PC-9 (cell line): Measurements from ENCODE around the gene OAF. TPM values are rescaled to one million over a fixed set of nuclear protein-coding genes. Genes with fewer than 3 reads are reported as not detected.

Source experiments
- BruUV-seq: library from RNA; stranded (reverse); fragments of 400-500 nt; replicated peaks from 2 replicates; lab custom pipeline; 2021; lab: Mats Ljungman, UMichigan
- CTCF ChIA-PET: fragments of 300-600 bp; sonication (Branson Sonifier 250); formaldehyde crosslinking; loops from one replicate; lab custom pipeline; 2022; ENCODE audit warnings: antibody characterized with exemption; lab: Charles Lee
- POLR2A ChIA-PET: fragments of 300-600 bp; sonication (Branson Sonifier 250); formaldehyde crosslinking; loops from one replicate; lab custom pipeline; 2022; ENCODE audit warnings: antibody characterized with exemption; ENCODE audit not compliant: unreplicated experiment; lab: Charles Lee
- DNase-seq, 2 experiments: peaks; one replicate each; pipeline versions ENCODE4 v3.0.0 to v3.0.0-alpha.2; 2015 to 2022; ENCODE audit warnings: mixed read lengths in 1 of 2
- H2AFZ ChIP-seq: fragments of 200-600 bp; sonication (generic); 2 replicates; pipeline ENCODE4 v1.8.1; 2017; ENCODE audit warnings: antibody characterized with exemption
- H3F3A ChIP-seq: fragments of 200-600 bp; sonication (generic); 2 replicates; pipeline ENCODE4 v1.8.1; 2017; ENCODE audit warnings: antibody characterized with exemption, mild to moderate bottlenecking, low read depth; ENCODE audit not compliant: insufficient read depth
- H3K27ac ChIP-seq: fragments of 200-600 bp; sonication (generic); 2 replicates; pipeline ENCODE4 v1.6.1; 2016; ENCODE audit warnings: mixed run types
- H3K27me3 ChIP-seq: fragments of 200-600 bp; sonication (generic); 2 replicates; pipeline ENCODE4 v1.6.1; 2016; ENCODE audit warnings: low read depth, mixed run types; ENCODE audit not compliant: insufficient read depth
- H3K36me3 ChIP-seq: fragments of 200-600 bp; sonication (generic); 2 replicates; pipeline ENCODE4 v1.6.1; 2016; ENCODE audit warnings: low read depth, mixed run types
- H3K4me1 ChIP-seq: fragments of 200-600 bp; sonication (generic); replicated peaks from 2 replicates; pipeline ENCODE4 v1.6.1; 2016; ENCODE audit warnings: mixed run types; ENCODE audit not compliant: insufficient read depth
- H3K4me2 ChIP-seq: fragments of 200-600 bp; sonication (generic); 2 replicates; pipeline ENCODE4 v1.6.1; 2017; ENCODE audit warnings: mixed run types
- H3K4me3 ChIP-seq: fragments of 200-600 bp; sonication (generic); 2 replicates; pipeline ENCODE4 v1.6.1; 2016; ENCODE audit warnings: mixed run types
- H3K79me2 ChIP-seq: fragments of 200-600 bp; sonication (generic); 2 replicates; pipeline ENCODE4 v1.6.1; 2017; ENCODE audit warnings: low read depth, mixed run types
- H3K9me2 ChIP-seq: fragments of 200-600 bp; sonication (generic); 2 replicates; pipeline ENCODE4 v1.8.1; 2017; ENCODE audit warnings: mild to moderate bottlenecking; ENCODE audit not compliant: insufficient read depth
- H3K9me3 ChIP-seq: fragments of 200-600 bp; sonication (generic); 2 replicates; pipeline ENCODE4 v1.8.1; 2016; ENCODE audit warnings: low read depth; ENCODE audit not compliant: insufficient read depth
- H4K20me1 ChIP-seq: fragments of 200-600 bp; sonication (generic); 2 replicates; pipeline ENCODE4 v1.8.1; 2017; ENCODE audit not compliant: insufficient read depth
- CTCF ChIP-seq: fragments of 200-600 bp; sonication (generic); conservative IDR thresholded peaks from 2 replicates; pipeline ENCODE4 v1.6.1; 2017; ENCODE audit warnings: mixed run types, antibody characterized with exemption, mild to moderate bottlenecking, moderate library complexity
- EZH2 ChIP-seq: fragments of 200-600 bp; sonication (generic); IDR thresholded peaks from 2 replicates; pipeline ENCODE4 v1.8.0; 2017; ENCODE audit warnings: antibody characterized with exemption, low read depth
- intact Hi-C: fragments of 100-400 bp; cut with micrococcal nuclease; formaldehyde crosslinking; loops from one replicate; pipeline ENCODE4 v1.10.0; 2022; ENCODE audit not compliant: unreplicated experiment
- total RNA-seq: library from RNA; stranded (reverse); gene quantifications from 2 replicates; pipeline ENCODE4 v1.2.3, GENCODE V29; 2021

Gene OAF
- total RNA-seq, 1 experiment from 2014 or later, result 45.6 TPM

GRCh38 chr11:120180551-120181232 is 30.1 kb upstream of the OAF start:
- H3F3A ChIP-seq, result no peaks in the 10 kb centered on the region
- H3K27me3 ChIP-seq, result peaks cover 7% of the 10 kb centered on the region; the same call in 1 of the 2 replicates
- no peaks in the 10 kb centered on the region for H3K36me3 ChIP-seq
- TF ChIP-seq EZH2 (no peak), CTCF (no peak; the same call in 1 of the 2 replicates)
- BruUV-seq, result no TSS peak
- ChIA-PET CTCF (interaction anchor here (0.7 kb wide), 1 partner anchor 12 kb away, joined by 6 read pairs; no protein-coding TSS in a partner anchor), POLR2A (interaction anchor here (0.7 kb wide), 1 partner anchor 715 kb away, joined by 4 read pairs; no protein-coding TSS in a partner anchor)
- intact Hi-C loops, result no loop called here
- H3K4me2 ChIP-seq, result no peak overlapping the region
- H3K79me2 ChIP-seq, result no peaks in the 10 kb centered on the region
- no peaks in the 10 kb centered on the region for H3K4me1 ChIP-seq
- H4K20me1 ChIP-seq, result no peaks in the 10 kb centered on the region
- H3K9me3 ChIP-seq, result no peaks in the 10 kb centered on the region
- H2AFZ ChIP-seq, result no peak overlapping the region
- no peaks in the 10 kb centered on the region for H3K9me2 ChIP-seq
- DNase-seq, result no peak
- H3K27ac ChIP-seq, result no peak overlapping the region
- H3K4me3 ChIP-seq, result no peak overlapping the region

- BruUV-seq, result no TSS peak
- TF ChIP-seq CTCF, result no peak
- TF ChIP-seq EZH2, result no peak
- Histone ChIP-seq H4K20me1 (no peaks in the 10 kb centered on the region), H3K9me3 (no peaks in the 10 kb centered on the region), H3K27ac (no peak overlapping the region), H3K4me3 (no peak overlapping the region), H3K79me2 (no peaks in the 10 kb centered on the region), H3K36me3 (no peaks in the 10 kb centered on the region), H3F3A (no peaks in the 10 kb centered on the region), H2AFZ (no peak overlapping the region), H3K27me3 (peaks cover 6% of the 10 kb centered on the region; the same call in 1 of the 2 replicates), H3K4me2 (no peak overlapping the region), H3K9me2 (no peaks in the 10 kb centered on the region), H3K4me1 (no peaks in the 10 kb centered on the region)
- no peak for DNase-seq
- POLR2A ChIA-PET, result interaction anchor here (0.7 kb wide), 1 partner anchor 714 kb away, joined by 4 read pairs; no protein-coding TSS in a partner anchor
- CTCF ChIA-PET, result no interaction called here
- intact Hi-C loops, result no loop called here
Measured at GRCh38 chr11:120181376-120181975, 29.4 kb upstream of the OAF start.

- Histone ChIP-seq H3K79me2 (no peaks in the 10 kb centered on the region), H3K4me1 (no peaks in the 10 kb centered on the region), H3K9me3 (no peaks in the 10 kb centered on the region), H3K36me3 (no peaks in the 10 kb centered on the region), H2AFZ (no peak overlapping the region), H3K4me3 (no peak overlapping the region), H3F3A (no peaks in the 10 kb centered on the region), H3K9me2 (no peaks in the 10 kb centered on the region), H3K27me3 (no peaks in the 10 kb centered on the region), H3K4me2 (no peak overlapping the region), H3K27ac (no peak overlapping the region), H4K20me1 (no peaks in the 10 kb centered on the region)
- POLR2A ChIA-PET, result interaction anchor here (0.6 kb wide), 1 partner anchor 29 kb away, joined by 3 read pairs; no protein-coding TSS in a partner anchor
- CTCF ChIA-PET, result no interaction called here
- intact Hi-C loops, result no loop called here
- TF ChIP-seq CTCF (no peak), EZH2 (no peak)
- BruUV-seq, result no TSS peak
- DNase-seq, result no peak
Measured at GRCh38 chr11:120182372-120182771, 28.5 kb upstream of the OAF start.
